ENCODE measurements around the gene KATNB1. TPM values are rescaled to one million over a fixed set of nuclear protein-coding genes. Genes with fewer than 3 reads are reported as not detected.

KATNB1 gene
- total and polyA plus RNA-seq, 2 of the 8 experiments (the other 6 are each of a cell fraction or from before 2014, with no cell fraction given) = 50.2 to 60.4 TPM

GRCh38 chr16:57707331-57707730 is 28.2 kb upstream of the KATNB1 start:
- Histone ChIP-seq H3K18ac (ENCODE audit: extremely low read depth, low read length) (no peak overlapping the region), H2AFZ (ENCODE audit: low read length) (no peak overlapping the region), H3K4me3 (ENCODE audit: extremely low read depth in 1 of 4, insufficient read depth in 2 of 4, low read depth in 3 of 4, low read length in 4 of 4) (no peak overlapping the region), H4K91ac (replicated peaks; ENCODE audit: insufficient read length, low read length) (no peak overlapping the region), H3K27me3 (replicated peaks in 1 of 4; ENCODE audit: control insufficient read depth in 3 of 4, extremely low read depth in 1 of 4, insufficient read depth in 3 of 4, low read length in 3 of 4) (no peaks in the 10 kb centered on the region; a peak in 2 of 7 replicates), H3K4me2 (ENCODE audit: insufficient read depth in 1 of 2, low read depth in 2 of 2, low read length in 2 of 2) (no peak overlapping the region), H3K27ac (ENCODE audit: low read depth, low read length) (no peak overlapping the region), H2AK5ac (ENCODE audit: low read depth, low read length) (no peak overlapping the region), H3K23ac (ENCODE audit: insufficient read length) (no peak overlapping the region), H2BK5ac (ENCODE audit: low read depth, low read length) (no peak overlapping the region), H3K9ac (replicated peaks in 1 of 4; ENCODE audit: extremely low read depth in 1 of 4, low read depth in 3 of 4, low read length in 3 of 4) (no peak overlapping the region), H2BK20ac (ENCODE audit: low read length) (no peak overlapping the region), H4K20me1 (replicated peaks in 1 of 2; ENCODE audit: control insufficient read depth in 1 of 2, insufficient read depth in 2 of 2, low read length in 2 of 2) (peaks cover 0 to 3% of the 10 kb centered on the region in 2 experiments), H4K5ac (ENCODE audit: insufficient read length, low read depth, low read length) (no peak overlapping the region), H3K14ac (ENCODE audit: insufficient read length) (no peak overlapping the region), H3K79me1 (ENCODE audit: low read depth, low read length) (no peaks in the 10 kb centered on the region), H3K4me1 (replicated peaks in 1 of 4; ENCODE audit: control insufficient read depth in 3 of 4, insufficient read depth in 4 of 4, low read length in 3 of 4) (no peaks in the 10 kb centered on the region), H3K79me2 (ENCODE audit: control insufficient read depth in 1 of 2, insufficient read depth in 2 of 2, low read length in 2 of 2) (no peaks in the 10 kb centered on the region), H3K36me3 (ENCODE audit: control insufficient read depth in 2 of 4, insufficient read depth in 4 of 4, low read length in 3 of 4) (no peaks in the 10 kb centered on the region), H4K8ac (ENCODE audit: extremely low read depth, insufficient read depth, low read length) (no peak overlapping the region; the same call in 1 of the 2 replicates), H3K4ac (replicated peaks; ENCODE audit: insufficient read length, low read depth, low read length) (no peak overlapping the region), H2BK15ac (ENCODE audit: low read length) (no peak overlapping the region), H2BK120ac (replicated peaks; ENCODE audit: low read depth, low read length) (no peak overlapping the region), H3K9me3 (ENCODE audit: insufficient read depth in 2 of 2, low read depth in 1 of 2, low read length in 1 of 2) (no peaks in the 10 kb centered on the region), H3K56ac (replicated peaks; ENCODE audit: insufficient read length, low read depth, low read length) (no peak overlapping the region), H3K23me2 (ENCODE audit: low read depth, low read length) (peaks cover 18% of the 10 kb centered on the region; the same call in 1 of the 2 replicates), H2BK12ac (ENCODE audit: low read depth, low read length) (no peak overlapping the region)
- DNase-seq (ENCODE audit: low read depth in 1 of 2, low spot score in 2 of 2) (no peak), FAIRE-seq (no peak)
- ChIA-PET CTCF (ENCODE audit: partially characterized antibody) (interaction anchor here (1.3 kb wide), 1 partner anchor 11 kb away, joined by 3 read pairs; no protein-coding TSS in a partner anchor), POLR2A (ENCODE audit: partially characterized antibody) (no interaction called here)
- 73% methylated on average over 11 of the region's 11 CpGs; no CpG with 5 or more reads in 1 of the 2 experiments for WGBS, 2 experiments (ENCODE audit: extremely low coverage in 1 of 2, insufficient coverage in 1 of 2, insufficient read length in 1 of 2, insufficient replicate concordance in 2 of 2, low coverage in 1 of 2, low lambda C conversion rate in 2 of 2, missing lambda C conversion rate in 1 of 2)
- TF ChIP-seq RBBP5 (IDR thresholded peaks at IDR 0.05; ENCODE audit: borderline replicate concordance, low read depth, low read length) (no peak), EZH2 (IDR thresholded peaks at IDR 0.05; ENCODE audit: low read depth, low read length, severe bottlenecking) (no peak), SP1 (IDR thresholded peaks at IDR 0.05; ENCODE audit: low read depth, low read length) (no peak), HDAC6 (IDR thresholded peaks at IDR 0.05; ENCODE audit: low read depth, low read length) (no peak), SRF (IDR thresholded peaks at IDR 0.05; ENCODE audit: low read depth, low read length) (no peak), FOSL1 (IDR thresholded peaks at IDR 0.05; ENCODE audit: insufficient read depth, low read depth, low read length) (no peak), KDM1A (IDR thresholded peaks at IDR 0.05; ENCODE audit: borderline replicate concordance, low read length) (no peak), KDM5A (IDR thresholded peaks at IDR 0.05; ENCODE audit: low read length) (no peak), GABPA (IDR thresholded peaks at IDR 0.05; ENCODE audit: borderline replicate concordance, insufficient read depth, low read length) (no peak), GTF2F1 (IDR thresholded peaks at IDR 0.05; ENCODE audit: borderline replicate concordance, low read depth, low read length) (no peak), JUN (IDR thresholded peaks at IDR 0.05; ENCODE audit: low read depth, low read length) (no peak), ASH2L (IDR thresholded peaks at IDR 0.05; ENCODE audit: low read length) (no peak), RFX5 (IDR thresholded peaks at IDR 0.05; ENCODE audit: borderline replicate concordance, low read depth, low read length) (no peak)
- TF ChIP-seq, protein P1, sequence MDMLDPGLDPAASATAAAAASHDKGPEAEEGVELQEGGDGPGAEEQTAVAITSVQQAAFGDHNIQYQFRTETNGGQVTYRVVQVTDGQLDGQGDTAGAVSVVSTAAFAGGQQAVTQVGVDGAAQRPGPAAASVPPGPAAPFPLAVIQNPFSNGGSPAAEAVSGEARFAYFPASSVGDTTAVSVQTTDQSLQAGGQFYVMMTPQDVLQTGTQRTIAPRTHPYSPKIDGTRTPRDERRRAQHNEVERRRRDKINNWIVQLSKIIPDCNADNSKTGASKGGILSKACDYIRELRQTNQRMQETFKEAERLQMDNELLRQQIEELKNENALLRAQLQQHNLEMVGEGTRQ (IDR thresholded peaks at IDR 0.05; ENCODE audit: low read length) = no peak

Measured in H1 (cell line).